GM20431 (cell line): ENCODE results near the gene MEF2A.
"Not testable (repeated sequence)": the region's sequence is repeated elsewhere in the genome, so short reads cannot be mapped to it uniquely, and the experiment has no call there.

Experiments used
- in situ Hi-C: fragments of 300-500 bp; cut with MseI, MboI; formaldehyde crosslinking; loops from one replicate; pipeline ENCODE4 v1.15.0; 2020; ENCODE audit warnings: low sequenced_read_pairs; ENCODE audit not compliant: unreplicated experiment

Gene MEF2A

DNA sequence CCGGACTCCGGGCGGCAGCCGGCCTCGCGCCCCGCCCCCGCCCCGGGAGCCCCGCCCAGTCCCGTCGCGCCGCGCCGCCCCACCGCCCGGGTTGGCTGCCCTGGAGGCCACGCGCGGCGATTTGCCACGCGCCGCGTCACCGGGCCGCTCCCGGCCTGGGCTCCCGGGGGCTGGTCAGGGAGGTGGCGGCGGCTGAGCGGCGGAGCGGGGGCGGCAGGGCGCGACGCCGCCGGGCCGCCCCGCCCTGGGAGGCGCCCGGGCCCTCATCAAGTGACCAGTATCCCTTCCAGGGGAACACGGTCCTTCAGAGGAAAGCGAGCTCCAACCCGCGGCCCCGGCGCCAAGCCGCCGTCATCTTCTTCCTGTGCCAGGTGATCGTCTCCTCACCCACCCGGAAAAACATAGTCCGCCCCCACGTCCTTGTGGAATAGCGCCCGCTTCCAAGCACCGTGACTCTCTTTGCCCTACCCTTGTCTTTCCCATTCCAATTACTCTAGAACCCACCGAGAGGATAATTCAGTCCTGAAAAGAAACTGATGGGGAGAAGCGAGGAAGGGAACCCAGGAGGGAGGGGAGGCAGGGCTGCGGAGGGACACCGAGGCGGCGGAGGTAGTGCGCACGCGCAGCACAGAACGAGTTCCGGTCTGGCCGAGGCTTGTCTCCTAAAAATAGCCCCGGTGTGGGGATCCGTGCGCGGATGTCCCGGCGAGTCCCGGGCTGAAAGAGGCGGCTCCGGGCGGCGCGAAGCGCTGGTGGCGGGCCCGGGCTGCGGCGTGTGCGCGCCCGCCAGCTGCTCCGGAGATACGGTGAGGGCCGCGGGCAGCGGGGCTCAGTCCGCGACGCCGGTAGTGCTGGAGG, at the start of gene MEF2A:
Gene MEF2A (plus strand): TSS at position 686 of the 858 bp plus-strand sequence. CDS start 67,136 bp downstream, outside the sequence.
- in situ Hi-C loops: no loop called here

- in situ Hi-C loops: no loop called here
These were observed 47.6 kb upstream of the MEF2A start for GRCh38 chr15:99518191-99518590.

- in situ Hi-C loops: not testable (repeated sequence)
These were observed 46.4 kb upstream of the MEF2A start for GRCh38 chr15:99519366-99519765.

DNA sequence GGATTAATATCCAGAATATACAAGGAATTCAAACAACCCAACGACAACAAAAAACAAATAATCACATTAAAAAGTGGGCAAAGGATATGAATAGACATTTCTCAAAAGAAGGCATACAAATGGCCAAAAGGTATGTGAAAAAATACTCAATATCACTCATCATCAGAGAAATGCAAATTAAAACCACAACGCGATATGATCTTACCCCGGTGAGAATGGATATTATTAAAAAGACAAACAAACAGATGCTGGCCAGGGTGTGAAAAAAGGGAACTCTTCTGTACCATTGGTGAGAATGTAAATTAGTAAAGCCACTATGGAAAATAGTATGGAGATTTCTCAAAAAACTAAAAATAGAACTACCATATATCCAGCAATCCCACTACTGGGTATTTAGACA, 43.5 kb upstream of the MEF2A start:
- in situ Hi-C loops: no loop called here

- in situ Hi-C loops: no loop called here
These were observed 39.6 kb upstream of the MEF2A start for GRCh38 chr15:99526176-99526575.

GRCh38 chr15:99526671-99527070, 39.1 kb upstream of the MEF2A start:
- in situ Hi-C loops: no loop called here

DNA sequence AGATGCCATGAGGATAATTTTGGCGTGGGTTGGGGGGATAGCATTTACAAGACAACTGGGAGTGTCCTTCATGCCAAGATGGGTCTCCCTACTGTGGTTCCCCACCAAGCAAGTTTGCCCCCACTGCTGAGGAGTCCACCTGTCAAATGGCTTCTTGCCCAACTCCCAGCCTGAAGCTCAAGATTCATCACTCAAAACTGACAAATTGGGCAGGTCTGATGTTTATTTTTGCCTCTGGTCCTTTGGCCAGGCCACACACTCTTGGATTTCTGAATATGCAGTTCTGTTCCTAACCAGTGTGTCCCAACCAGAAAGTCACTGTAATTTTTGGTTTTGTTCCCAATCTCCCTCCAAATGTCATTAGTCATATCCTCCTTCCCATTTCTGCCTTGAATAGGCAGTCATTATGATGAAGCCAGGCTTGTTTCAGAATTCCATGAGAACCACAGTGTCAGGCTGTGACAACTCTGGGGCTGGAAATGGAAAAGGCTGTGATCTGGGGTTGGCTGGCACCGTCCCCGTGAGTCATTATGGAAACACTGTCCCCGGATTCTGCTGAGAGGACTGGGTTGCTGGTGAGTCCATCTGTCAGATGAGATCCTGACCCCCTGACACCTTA, 29.3 kb upstream of the MEF2A start:
- in situ Hi-C loops: no loop called here

GRCh38 chr15:99537344-99537743, 28.4 kb upstream of the MEF2A start:
- in situ Hi-C loops: no loop called here

- in situ Hi-C loops: no loop called here
These were observed 27.5 kb upstream of the MEF2A start for GRCh38 chr15:99538261-99538660.

DNA sequence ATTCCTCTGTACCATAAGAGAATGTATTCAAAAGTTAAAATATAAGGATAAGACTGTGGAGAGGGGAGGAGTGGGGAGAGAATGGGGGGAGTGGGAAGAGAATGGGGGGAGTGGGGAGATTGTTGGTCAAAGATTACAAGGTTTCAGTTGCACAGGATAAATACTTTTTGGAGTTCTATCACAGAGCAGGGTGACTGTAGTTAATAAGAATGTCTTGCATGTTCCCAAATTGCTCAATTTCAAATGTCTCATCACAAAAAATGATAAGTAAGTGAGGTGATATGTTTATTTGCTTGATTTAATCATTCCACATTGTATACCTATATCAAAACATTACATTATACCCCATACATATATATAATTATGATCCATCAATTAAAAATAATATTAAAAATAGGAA, 23.0 kb upstream of the MEF2A start:
- in situ Hi-C loops: no loop called here

DNA sequence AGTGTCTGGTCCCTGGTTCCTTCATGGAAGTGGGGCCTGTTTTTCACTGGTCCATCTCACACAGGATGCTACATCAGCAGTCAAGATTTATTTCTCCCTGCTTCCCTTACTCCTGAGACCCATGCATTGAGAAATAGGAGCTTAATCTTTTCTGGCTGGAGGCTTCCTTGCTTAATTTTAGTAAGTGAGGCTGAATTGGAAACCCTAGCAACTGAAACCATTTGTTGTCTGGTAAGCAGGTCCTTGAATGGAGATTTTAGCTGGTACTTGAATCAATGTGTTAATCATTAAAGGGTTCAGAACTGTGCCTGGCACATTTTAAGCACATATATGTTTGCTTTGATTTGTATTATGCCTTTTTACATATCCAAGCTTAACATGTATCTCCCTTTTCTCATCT, 20.2 kb upstream of the MEF2A start:
- in situ Hi-C loops: no loop called here

- in situ Hi-C loops: no loop called here
These were observed 19.2 kb upstream of the MEF2A start for GRCh38 chr15:99546441-99547100.

- in situ Hi-C loops: no loop called here
These were observed 18.3 kb upstream of the MEF2A start for GRCh38 chr15:99547517-99547916.

DNA sequence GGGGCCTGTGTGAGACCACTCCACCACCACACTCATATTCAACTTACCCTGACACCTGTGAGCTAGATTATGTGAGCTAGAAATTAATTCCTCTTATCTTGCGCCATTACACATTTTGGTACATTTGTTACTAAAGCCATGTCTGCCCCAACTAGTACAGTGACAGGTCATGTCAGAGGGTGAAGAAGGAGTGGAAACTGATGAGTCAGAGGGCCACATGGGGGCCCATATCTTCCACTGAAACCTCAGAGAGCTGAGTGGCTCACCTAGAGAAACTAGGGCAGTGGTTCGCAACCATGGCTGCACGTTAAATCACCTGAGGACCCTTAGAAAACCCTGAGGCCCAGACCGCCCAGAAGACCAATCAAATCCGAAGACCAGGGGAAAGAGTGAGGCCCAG, 15.7 kb upstream of the MEF2A start:
- in situ Hi-C loops: no loop called here

- in situ Hi-C loops: no loop called here
These were observed 13.7 kb upstream of the MEF2A start for GRCh38 chr15:99552111-99552510.

GRCh38 chr15:99554880-99555488, 10.8 kb upstream of the MEF2A start:
- in situ Hi-C loops: no loop called here

DNA sequence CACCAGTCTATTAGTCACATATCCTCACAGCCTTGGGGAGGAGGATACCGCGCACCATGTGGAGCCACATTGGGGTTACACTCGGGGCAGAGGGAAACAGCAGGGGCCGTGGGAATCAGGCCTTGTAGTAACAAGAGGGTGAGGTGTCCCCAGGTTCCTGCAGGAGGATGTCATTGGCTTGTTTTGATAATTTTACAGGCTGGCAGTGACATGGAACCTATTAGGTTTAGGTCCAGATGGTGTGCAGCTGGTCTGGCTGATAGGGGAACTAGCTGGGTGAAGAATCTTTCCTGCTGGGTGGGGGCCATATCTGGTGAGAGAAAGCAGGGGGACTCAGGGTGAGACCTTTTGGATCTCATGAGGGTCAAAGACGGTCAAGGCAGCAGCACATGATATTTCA, 9.8 kb upstream of the MEF2A start:
- in situ Hi-C loops: no loop called here

DNA sequence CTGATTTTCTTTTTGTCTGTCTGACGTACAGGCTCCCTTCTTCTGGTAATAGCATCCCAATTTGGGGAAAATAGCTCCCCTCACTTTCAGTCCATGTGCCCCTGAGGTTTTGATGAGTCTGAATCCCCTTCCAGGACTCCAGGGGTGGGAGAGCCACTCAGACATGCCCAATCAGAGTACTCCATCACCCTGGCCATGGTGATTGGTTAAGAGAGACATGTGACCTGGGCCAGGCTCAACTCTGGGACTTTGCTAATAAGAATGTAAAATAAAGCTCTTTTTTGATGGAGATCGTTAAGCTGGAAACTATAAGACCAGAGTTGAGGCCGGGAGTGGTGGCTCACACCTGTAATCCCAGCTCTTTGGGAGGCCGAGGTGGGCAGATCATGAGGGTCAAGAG, 9.2 kb upstream of the MEF2A start:
- in situ Hi-C loops: no loop called here

- in situ Hi-C loops: no loop called here
These were observed 7.7 kb upstream of the MEF2A start for GRCh38 chr15:99558084-99558483.

GRCh38 chr15:99558571-99558970, 7.2 kb upstream of the MEF2A start:
- in situ Hi-C loops: no loop called here
